Ishikawa (cell line): ENCODE data around the gene ZAP70.

Experiments
- CEBPB ChIP-seq: IDR thresholded peaks from 2 replicates; pipeline ENCODE4 v1.6.1; 2012
- CREB1 ChIP-seq: IDR thresholded peaks from 2 replicates; pipeline ENCODE4 v1.6.1; 2012; ENCODE audit warnings: low read depth
- EGR1 ChIP-seq: IDR thresholded peaks from 2 replicates; pipeline ENCODE4 v1.6.1; 2012
- EP300 ChIP-seq: IDR thresholded peaks from 2 replicates; pipeline ENCODE4 v1.6.1; 2012; ENCODE audit warnings: borderline replicate concordance
- FOXM1 ChIP-seq: IDR thresholded peaks from 2 replicates; pipeline ENCODE4 v1.6.1; 2012; ENCODE audit warnings: low read depth, borderline replicate concordance
- MAX ChIP-seq: IDR thresholded peaks from 2 replicates; pipeline ENCODE4 v1.6.1; 2012
- NFIC ChIP-seq: IDR thresholded peaks from 2 replicates; pipeline ENCODE4 v1.6.1; 2012
- RAD21 ChIP-seq: IDR thresholded peaks from 2 replicates; pipeline ENCODE4 v1.6.1; 2012; ENCODE audit warnings: low read depth
- TAF1 ChIP-seq: IDR thresholded peaks from 2 replicates; pipeline ENCODE4 v1.6.1; 2012; ENCODE audit warnings: low read depth, mild to moderate bottlenecking
- TCF12 ChIP-seq: IDR thresholded peaks from 2 replicates; pipeline ENCODE4 v1.6.1; 2012; ENCODE audit warnings: low read depth
- TEAD4 ChIP-seq: IDR thresholded peaks from 2 replicates; pipeline ENCODE4 v1.6.1; 2012
- USF1 ChIP-seq: IDR thresholded peaks from 2 replicates; pipeline ENCODE4 v1.6.1; 2012
- YY1 ChIP-seq: IDR thresholded peaks from 2 replicates; pipeline ENCODE4 v1.6.1; 2012; ENCODE audit warnings: low read depth
- ZBTB7A ChIP-seq: IDR thresholded peaks from 2 replicates; pipeline ENCODE4 v1.6.1; 2012; ENCODE audit warnings: low read depth
- TF ChIP-seq, protein P1 (sequence below): IDR thresholded peaks from 2 replicates; pipeline ENCODE4 v1.6.1; 2012; ENCODE audit warnings: low read depth, mild to moderate bottlenecking

The ZAP70 gene

GRCh38 chr2:97715951-97716694 is 2.7 kb downstream of the ZAP70 start:
- TF ChIP-seq USF1 (no peak), RAD21 (no peak), TAF1 (no peak), YY1 (no peak), MAX (no peak), EP300 (no peak), FOXM1 (no peak), TCF12 (no peak), CREB1 (no peak)
- TF ChIP-seq, protein P1, sequence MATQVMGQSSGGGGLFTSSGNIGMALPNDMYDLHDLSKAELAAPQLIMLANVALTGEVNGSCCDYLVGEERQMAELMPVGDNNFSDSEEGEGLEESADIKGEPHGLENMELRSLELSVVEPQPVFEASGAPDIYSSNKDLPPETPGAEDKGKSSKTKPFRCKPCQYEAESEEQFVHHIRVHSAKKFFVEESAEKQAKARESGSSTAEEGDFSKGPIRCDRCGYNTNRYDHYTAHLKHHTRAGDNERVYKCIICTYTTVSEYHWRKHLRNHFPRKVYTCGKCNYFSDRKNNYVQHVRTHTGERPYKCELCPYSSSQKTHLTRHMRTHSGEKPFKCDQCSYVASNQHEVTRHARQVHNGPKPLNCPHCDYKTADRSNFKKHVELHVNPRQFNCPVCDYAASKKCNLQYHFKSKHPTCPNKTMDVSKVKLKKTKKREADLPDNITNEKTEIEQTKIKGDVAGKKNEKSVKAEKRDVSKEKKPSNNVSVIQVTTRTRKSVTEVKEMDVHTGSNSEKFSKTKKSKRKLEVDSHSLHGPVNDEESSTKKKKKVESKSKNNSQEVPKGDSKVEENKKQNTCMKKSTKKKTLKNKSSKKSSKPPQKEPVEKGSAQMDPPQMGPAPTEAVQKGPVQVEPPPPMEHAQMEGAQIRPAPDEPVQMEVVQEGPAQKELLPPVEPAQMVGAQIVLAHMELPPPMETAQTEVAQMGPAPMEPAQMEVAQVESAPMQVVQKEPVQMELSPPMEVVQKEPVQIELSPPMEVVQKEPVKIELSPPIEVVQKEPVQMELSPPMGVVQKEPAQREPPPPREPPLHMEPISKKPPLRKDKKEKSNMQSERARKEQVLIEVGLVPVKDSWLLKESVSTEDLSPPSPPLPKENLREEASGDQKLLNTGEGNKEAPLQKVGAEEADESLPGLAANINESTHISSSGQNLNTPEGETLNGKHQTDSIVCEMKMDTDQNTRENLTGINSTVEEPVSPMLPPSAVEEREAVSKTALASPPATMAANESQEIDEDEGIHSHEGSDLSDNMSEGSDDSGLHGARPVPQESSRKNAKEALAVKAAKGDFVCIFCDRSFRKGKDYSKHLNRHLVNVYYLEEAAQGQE, result no peak

GRCh38 chr2:97716695-97717612 is 3.6 kb downstream of the ZAP70 start:
- no peak for TF ChIP-seq CEBPB
- TF ChIP-seq MAX, result no peak
- TF ChIP-seq NFIC, result no peak
- TF ChIP-seq, protein P1, result no peak
- no peak for TF ChIP-seq FOXM1
- TF ChIP-seq CREB1, result no peak
- no peak for TF ChIP-seq YY1
- TF ChIP-seq USF1, result no peak
- no peak for TF ChIP-seq EP300
- TF ChIP-seq TEAD4, result no peak
- no peak for TF ChIP-seq TCF12
- TF ChIP-seq RAD21, result no peak
- no peak for TF ChIP-seq TAF1
- TF ChIP-seq ZBTB7A, result no peak
- TF ChIP-seq EGR1, result no peak

- no peak for TF ChIP-seq FOXM1
- TF ChIP-seq, protein P1, result no peak
- TF ChIP-seq TCF12, result no peak
- no peak for TF ChIP-seq USF1
- TF ChIP-seq CEBPB, result no peak
- TF ChIP-seq TAF1, result no peak
- TF ChIP-seq YY1, result no peak
- no peak for TF ChIP-seq MAX
- no peak for TF ChIP-seq EGR1
- TF ChIP-seq RAD21, result no peak
These were observed 4.2 kb downstream of the ZAP70 start for GRCh38 chr2:97717613-97717995.
